ENCODE results near the gene LCP1. TPM values are rescaled to one million over a fixed set of nuclear protein-coding genes. Genes with fewer than 3 reads are reported as not detected.

The LCP1 gene
- total RNA-seq, 1 experiment from 2014 or later: 1.5 TPM

GRCh38 chr13:46116653-46117502 lies 65.1 kb downstream of the LCP1 start:
- no peak for TF ChIP-seq SIN3A (IDR thresholded peaks at IDR 0.05; ENCODE audit: borderline replicate concordance, insufficient read depth, low read depth, low read length)
- no peak for TF ChIP-seq POLR2AphosphoS5 (IDR thresholded peaks at IDR 0.05; ENCODE audit: low read depth, low read length)
- TF ChIP-seq, protein P1, sequence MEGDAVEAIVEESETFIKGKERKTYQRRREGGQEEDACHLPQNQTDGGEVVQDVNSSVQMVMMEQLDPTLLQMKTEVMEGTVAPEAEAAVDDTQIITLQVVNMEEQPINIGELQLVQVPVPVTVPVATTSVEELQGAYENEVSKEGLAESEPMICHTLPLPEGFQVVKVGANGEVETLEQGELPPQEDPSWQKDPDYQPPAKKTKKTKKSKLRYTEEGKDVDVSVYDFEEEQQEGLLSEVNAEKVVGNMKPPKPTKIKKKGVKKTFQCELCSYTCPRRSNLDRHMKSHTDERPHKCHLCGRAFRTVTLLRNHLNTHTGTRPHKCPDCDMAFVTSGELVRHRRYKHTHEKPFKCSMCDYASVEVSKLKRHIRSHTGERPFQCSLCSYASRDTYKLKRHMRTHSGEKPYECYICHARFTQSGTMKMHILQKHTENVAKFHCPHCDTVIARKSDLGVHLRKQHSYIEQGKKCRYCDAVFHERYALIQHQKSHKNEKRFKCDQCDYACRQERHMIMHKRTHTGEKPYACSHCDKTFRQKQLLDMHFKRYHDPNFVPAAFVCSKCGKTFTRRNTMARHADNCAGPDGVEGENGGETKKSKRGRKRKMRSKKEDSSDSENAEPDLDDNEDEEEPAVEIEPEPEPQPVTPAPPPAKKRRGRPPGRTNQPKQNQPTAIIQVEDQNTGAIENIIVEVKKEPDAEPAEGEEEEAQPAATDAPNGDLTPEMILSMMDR (IDR thresholded peaks at IDR 0.05): no peak
- TF ChIP-seq REST (IDR thresholded peaks at IDR 0.05; ENCODE audit: insufficient read depth in 1 of 2, low read depth in 2 of 2, low read length in 1 of 2): no peak
- no peak for TF ChIP-seq TCF7L2 (IDR thresholded peaks at IDR 0.05; ENCODE audit: low read depth, low read length)
- in situ Hi-C loops (cut with HindIII; ENCODE audit: low pct_unique_long_range_greater_than_20kb, low sequenced_read_pairs): no loop called here
- BruUV-seq (replicated peaks): no TSS peak
- CTCF ChIA-PET: no interaction called here
- intact Hi-C loops (cut with micrococcal nuclease; ENCODE audit: unreplicated experiment): no loop called here
- H3K36me3 ChIP-seq (ENCODE audit: control insufficient read depth, insufficient read depth, low read length): no peaks in the 10 kb centered on the region
- ATAC-seq (no peak), DNase-seq (ENCODE audit: low read depth, low spot score) (no peak)
- no peak overlapping the region for H3K4me3 ChIP-seq (ENCODE audit: low read depth in 2 of 2, low read length in 2 of 2)
- H3K4me1 ChIP-seq (ENCODE audit: control insufficient read depth, insufficient read depth, low read length): no peaks in the 10 kb centered on the region
- H3K9me3 ChIP-seq (ENCODE audit: control insufficient read depth, insufficient read depth, low read depth, low read length): no peaks in the 10 kb centered on the region
- no peak overlapping the region for H3K27ac ChIP-seq (ENCODE audit: low read length)
- POLR2A ChIA-PET: no interaction called here
- H3K27me3 ChIP-seq (ENCODE audit: control insufficient read depth, insufficient read depth, low read length): no peaks in the 10 kb centered on the region

DNA sequence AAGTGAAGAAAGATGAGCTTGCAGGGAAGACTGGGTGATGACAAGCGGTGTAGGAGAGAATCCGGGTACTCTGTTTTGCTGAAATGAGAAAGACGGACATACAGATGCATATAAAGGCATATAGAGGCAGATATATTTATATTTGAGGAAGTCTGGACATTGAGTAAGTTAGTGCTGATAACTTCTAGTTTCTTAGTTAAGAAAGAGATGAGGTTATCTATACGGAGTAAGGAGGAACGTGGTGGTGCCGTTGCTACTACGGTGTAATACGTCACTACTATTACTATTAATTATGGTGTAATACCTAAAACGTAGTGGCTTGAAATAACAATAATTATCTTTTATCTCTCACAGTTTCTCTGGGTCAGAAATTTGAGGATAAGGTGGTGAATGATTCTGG lies 67.4 kb downstream of the LCP1 start:
- H3K36me3 ChIP-seq (ENCODE audit: control insufficient read depth, insufficient read depth, low read length): no peaks in the 10 kb centered on the region
- TF ChIP-seq POLR2AphosphoS5 (IDR thresholded peaks at IDR 0.05; ENCODE audit: low read depth, low read length) (no peak), TCF7L2 (IDR thresholded peaks at IDR 0.05; ENCODE audit: low read depth, low read length) (no peak), SIN3A (IDR thresholded peaks at IDR 0.05; ENCODE audit: borderline replicate concordance, insufficient read depth, low read depth, low read length) (no peak), REST (IDR thresholded peaks at IDR 0.05; ENCODE audit: insufficient read depth in 1 of 2, low read depth in 2 of 2, low read length in 1 of 2) (no peak)
- TF ChIP-seq, protein P1 (IDR thresholded peaks at IDR 0.05): no peak
- no TSS peak for BruUV-seq (replicated peaks)
- in situ Hi-C loops (cut with HindIII; ENCODE audit: low pct_unique_long_range_greater_than_20kb, low sequenced_read_pairs): no loop called here
- H3K4me1 ChIP-seq (ENCODE audit: control insufficient read depth, insufficient read depth, low read length): no peaks in the 10 kb centered on the region
- no peaks in the 10 kb centered on the region for H3K27me3 ChIP-seq (ENCODE audit: control insufficient read depth, insufficient read depth, low read length)
- ChIA-PET POLR2A (no interaction called here), CTCF (no interaction called here)
- no peak overlapping the region for H3K4me3 ChIP-seq (ENCODE audit: low read depth in 2 of 2, low read length in 2 of 2)
- DNase-seq (ENCODE audit: low read depth, low spot score): no peak
- intact Hi-C loops (cut with micrococcal nuclease; ENCODE audit: unreplicated experiment): no loop called here
- no peak overlapping the region for H3K27ac ChIP-seq (ENCODE audit: low read length)
- ATAC-seq: no peak
- H3K9me3 ChIP-seq (ENCODE audit: control insufficient read depth, insufficient read depth, low read depth, low read length): no peaks in the 10 kb centered on the region

All from Panc1 (cell line).